Cardiac septum (tissue), 1 donor: Measurements from ENCODE around the gene TRIM52. TPM values are rescaled to one million over a fixed set of nuclear protein-coding genes. Genes with fewer than 3 reads are reported as not detected.
A peak's percentile ranks its signal among the peaks of the same experiment; 100 is the strongest.

Experiments
- DNase-seq: peaks from one replicate; pipeline ENCODE4 v3.0.0-alpha.2; 2020; ENCODE audit warnings: low spot score
- intact Hi-C: fragments of 100-400 bp; cut with DNase I; formaldehyde crosslinking; loops from one replicate; pipeline ENCODE4 v1.14.0; 2022
- total RNA-seq: library from RNA; stranded (reverse); fragmentation: NEBNext Ultra II Directional; extraction: Animal tissue kit (Norgen Biotek cat#: 25700); gene quantifications from one replicate; pipeline ENCODE4 v1.2.1, GENCODE V29; 2021
- donor health status: DM: no; HTN: no; CAD: no.

TRIM52 gene
- total RNA-seq, 1 donor from 2014 or later, result 9.1 TPM

- intact Hi-C loops, result no loop called here
- DNase-seq, result no peak
These were observed 25.1 kb downstream of the TRIM52 start for GRCh38 chr5:181235689-181236366.

DNA sequence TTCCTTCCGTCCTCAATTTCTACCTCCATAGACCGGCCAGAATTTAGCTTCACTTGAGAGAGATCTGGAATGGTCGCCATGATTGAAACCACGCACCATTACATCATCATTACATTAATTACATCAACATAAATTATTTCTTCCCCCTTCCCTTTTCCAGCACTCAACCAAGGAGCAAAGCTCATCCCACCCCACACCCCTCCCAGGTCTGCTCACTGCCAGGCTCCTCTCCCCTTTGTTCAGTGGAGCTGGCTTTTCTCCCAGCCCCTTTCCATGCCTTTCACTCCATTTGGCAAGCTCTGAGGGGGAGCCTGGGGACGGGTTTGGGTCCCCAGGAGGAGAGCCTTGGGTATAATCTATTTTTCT lies 25.6 kb downstream of the TRIM52 start:
- intact Hi-C loops, result no loop called here
- DNase-seq, result no peak

DNA sequence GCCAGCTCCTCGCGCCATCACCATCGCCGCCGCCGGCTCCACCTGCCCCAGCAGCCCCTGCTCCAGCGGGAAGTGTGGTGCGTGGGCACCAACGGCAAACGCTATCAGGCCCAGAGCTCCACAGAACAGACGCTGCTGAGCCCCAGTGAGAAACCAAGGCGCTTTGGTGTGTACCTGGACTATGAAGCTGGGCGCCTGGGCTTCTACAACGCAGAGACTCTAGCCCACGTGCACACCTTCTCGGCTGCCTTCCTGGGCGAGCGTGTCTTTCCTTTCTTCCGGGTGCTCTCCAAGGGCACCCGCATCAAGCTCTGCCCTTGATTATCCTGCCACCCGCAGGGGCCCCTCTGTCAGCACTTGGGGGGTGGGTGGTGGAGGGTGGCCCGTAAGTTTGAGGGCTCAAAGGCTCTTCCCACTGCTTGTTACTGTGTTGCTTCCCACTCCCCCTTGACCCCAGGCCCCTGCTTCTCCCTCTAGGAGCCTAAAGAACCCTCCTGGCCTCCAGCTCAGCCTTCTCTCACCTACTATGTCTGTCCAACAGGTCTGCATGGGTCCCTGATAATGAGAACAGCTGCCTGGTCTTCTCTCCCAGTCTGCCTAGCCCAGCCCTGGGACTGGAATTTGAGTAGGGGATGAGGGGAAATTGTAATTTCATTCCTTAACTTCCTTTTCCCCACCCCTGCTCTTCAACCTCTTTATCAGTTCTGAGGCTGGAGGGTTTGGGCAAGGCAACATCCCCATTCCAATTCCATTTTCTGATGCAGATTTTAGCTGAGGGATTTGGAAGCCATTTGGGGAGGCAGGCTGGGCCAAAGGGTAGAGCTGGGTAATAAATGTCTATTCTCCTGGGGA lies 26.3 kb downstream of the TRIM52 start:
- intact Hi-C loops, result no loop called here

DNA sequence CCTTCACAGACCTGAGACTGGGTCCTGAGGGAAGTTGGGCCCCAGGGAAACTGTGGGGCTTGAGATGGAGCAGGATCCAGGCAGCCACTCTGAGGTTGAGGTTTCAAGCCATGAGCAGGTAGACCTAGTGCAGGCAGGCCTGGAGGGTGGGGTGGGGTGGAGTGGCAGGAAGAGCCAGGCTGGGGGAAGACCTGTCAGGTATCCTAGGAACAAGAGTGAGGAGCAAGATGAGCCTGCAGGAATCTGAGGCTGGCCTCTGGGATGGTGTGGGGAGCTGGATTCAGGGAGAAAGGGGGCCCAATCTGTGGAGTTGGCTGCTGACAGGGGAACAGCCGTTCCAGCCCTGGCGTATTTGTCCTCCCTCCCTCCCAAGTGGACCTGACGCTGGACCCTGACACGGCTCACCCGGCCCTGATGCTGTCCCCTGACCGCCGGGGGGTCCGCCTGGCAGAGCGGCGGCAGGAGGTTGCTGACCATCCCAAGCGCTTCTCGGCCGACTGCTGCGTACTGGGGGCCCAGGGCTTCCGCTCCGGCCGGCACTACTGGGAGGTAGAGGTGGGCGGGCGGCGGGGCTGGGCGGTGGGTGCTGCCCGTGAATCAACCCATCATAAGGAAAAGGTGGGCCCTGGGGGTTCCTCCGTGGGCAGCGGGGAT lies 27.0 kb downstream of the TRIM52 start:
- DNase-seq, result no peak
- intact Hi-C loops, result no loop called here

More for the DNA sequence above, 26.3 kb downstream of the TRIM52 start:
- DNase-seq, result no peak

GRCh38 chr5:181233088-181233800 lies 27.7 kb downstream of the TRIM52 start:
- no peak for DNase-seq
- intact Hi-C loops, result no loop called here

GRCh38 chr5:181232593-181232992 lies 28.4 kb downstream of the TRIM52 start:
- no peak for DNase-seq
- intact Hi-C loops, result no loop called here

DNA sequence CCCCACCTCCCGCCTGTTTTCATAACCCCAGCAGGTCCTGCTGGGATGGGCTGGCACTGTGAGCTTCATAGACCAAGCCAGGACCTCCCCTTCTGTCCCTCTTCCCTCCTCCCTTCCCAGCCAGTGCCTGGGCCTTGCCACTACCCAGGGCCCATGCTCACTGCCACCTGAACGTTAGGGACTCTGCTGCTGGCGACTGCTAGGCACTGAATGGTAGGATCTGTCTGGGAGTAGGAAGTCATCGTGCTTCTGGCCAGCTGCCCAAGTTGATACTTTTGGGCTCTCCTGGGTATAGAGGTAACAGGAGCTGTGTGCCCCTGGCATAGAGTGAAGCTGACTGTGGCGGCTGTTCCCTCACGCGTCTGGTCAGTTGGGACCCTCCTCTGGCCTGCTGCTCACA lies 29.5 kb downstream of the TRIM52 start:
- no peak for DNase-seq
- intact Hi-C loops, result no loop called here

GRCh38 chr5:181230551-181230950 lies 30.4 kb downstream of the TRIM52 start:
- DNase-seq, result no peak
- intact Hi-C loops, result no loop called here

DNA sequence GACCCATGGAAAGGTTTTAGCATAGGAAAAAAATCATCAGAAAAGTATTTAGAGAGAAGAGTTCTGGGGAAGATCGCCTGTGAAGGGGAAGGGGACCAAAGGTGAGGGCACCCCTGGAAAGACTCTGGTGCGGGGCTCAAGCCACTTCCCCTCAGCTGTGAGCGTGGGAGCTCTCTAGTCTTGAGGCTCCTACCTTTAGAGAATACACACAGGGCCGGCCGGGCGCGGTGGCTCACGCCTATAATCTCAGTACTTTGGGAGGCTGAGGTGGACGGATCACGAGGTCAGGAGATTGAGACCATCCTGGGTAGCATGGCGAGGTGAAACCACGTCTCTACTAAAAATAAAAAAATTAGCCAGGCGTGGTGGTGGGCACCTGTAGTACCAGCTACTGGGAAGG lies 30.9 kb downstream of the TRIM52 start:
- no peak for DNase-seq
- intact Hi-C loops, result no loop called here

DNA sequence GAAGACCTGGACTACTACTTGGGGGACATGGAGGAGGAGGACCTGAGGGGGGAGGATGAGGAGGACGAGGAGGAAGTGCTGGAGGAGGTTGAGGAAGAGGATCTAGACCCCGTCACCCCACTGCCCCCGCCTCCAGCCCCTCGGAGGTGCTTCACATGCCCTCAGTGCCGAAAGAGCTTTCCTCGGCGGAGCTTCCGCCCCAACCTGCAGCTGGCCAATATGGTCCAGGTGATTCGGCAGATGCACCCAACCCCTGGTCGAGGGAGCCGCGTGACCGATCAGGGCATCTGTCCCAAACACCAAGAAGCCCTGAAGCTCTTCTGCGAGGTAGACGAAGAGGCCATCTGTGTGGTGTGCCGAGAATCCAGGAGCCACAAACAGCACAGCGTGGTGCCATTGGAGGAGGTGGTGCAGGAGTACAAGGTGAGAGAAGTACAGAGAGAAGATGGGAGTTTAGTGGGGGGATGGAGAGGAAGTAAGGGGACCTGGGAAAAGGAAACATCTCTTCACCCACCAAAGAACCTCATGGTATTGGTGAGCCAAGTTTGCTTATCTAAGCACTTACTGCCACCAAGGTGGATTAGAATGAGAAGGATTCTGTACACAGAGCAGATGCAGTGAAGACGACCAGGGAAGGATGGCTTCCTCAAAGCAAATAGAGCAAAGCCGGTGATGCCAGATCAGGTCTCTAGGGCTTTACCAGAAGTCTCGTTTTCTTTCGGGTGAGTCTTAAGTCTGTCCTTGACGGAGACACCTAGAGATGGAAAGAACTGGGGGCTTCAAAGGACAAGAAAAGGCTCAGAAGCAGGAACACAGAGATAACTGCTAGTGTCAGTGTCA lies 36.3 kb downstream of the TRIM52 start:
- no peak for DNase-seq
- intact Hi-C loops, result no loop called here

DNA sequence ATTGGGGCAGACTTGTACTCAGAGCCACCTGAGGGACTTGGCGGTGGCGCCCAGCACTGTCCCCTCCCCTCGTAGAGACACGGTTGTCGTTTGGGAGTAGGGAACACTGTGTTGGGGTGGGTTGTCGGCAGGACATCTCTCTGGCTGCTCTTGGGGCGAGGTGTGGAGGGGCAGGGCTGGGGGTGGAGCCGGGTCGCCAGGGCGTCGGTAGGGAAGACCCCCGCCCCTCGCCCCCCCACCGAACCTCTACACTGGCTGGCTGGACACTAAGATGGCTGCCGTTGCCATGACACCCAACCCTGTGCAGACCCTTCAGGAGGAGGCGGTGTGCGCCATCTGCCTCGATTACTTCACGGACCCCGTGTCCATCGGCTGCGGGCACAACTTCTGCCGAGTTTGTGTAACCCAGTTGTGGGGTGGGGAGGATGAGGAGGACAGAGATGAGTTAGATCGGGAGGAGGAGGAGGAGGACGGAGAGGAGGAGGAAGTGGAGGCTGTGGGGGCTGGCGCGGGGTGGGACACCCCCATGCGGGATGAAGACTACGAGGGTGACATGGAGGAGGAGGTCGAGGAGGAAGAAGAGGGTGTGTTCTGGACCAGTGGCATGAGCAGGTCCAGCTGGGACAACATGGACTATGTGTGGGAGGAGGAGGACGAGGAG lies 37.1 kb downstream of the TRIM52 start:
- intact Hi-C loops, result loop anchor here (1.0 kb wide), 2 partner anchors 20 to 37 kb away; partner anchors contain the start of gene TRIM52
- no peak for DNase-seq

DNA sequence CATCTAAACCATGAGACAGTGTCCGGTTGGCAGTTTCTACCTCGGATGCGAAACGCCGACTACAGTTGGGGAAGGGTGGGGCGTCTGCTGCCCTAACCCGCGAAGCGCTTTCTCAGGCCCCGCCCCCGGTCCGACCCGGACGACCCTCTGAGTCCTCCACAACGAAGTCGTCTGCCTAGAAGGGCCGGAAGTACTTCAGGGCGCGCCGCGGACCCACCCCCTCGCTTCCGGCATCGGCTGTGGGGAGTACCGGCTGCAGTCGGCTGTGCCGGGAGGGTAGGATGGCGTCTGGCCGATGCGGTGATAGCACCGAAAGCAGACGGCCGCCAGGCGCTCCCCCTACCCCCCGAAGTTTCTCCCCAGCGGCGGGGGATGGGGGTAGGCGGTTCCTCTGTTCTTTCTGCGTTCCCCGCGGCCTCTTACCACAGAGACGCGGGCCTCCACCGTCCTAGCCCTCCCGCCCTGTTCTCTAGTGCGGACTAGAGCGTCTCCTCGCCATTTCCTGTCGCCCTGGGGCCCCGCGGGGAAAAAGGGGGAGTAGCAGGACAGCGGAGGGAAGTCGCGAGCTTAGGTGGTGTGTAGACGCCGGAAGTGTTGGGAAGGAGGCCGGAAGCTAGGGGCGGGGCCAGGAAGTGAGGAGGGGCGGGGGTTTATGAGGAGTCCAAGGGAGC lies 37.8 kb downstream of the TRIM52 start, which contains the start of gene TRIM41:
Gene TRIM41, plus strand, starts transcription at position 224 of the 671 bp plus-strand sequence. CDS start 719 bp downstream, outside the sequence.
- intact Hi-C loops, result loop anchor here (1.0 kb wide), 2 partner anchors 21 to 38 kb away; partner anchors contain the start of gene TRIM52
- peak; percentile 99 for DNase-seq

DNA sequence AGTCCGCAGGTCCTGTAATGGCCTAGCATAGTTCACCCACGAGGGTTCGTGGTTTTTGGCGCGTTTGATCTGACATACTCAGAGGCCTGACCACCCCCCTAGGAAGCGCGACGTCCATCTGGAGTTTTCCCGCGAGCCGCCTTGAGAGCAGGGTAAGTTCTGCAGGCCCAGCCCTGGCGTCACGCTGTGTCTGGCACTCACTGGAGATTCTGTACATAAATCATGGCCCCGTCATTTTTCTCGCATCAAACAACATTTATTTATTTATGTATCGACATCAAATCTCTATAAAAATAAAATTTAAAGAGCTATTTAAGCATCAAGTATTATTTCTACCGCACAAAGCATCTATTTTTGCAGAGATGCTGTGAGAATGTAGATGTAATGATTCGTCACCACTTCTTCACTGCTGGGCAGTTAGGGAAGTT lies 38.3 kb downstream of the TRIM52 start:
- no peak for DNase-seq
- intact Hi-C loops, result loop anchor here (1.0 kb wide), 3 partner anchors 22 to 39 kb away; partner anchors contain the start of gene TRIM52

DNA sequence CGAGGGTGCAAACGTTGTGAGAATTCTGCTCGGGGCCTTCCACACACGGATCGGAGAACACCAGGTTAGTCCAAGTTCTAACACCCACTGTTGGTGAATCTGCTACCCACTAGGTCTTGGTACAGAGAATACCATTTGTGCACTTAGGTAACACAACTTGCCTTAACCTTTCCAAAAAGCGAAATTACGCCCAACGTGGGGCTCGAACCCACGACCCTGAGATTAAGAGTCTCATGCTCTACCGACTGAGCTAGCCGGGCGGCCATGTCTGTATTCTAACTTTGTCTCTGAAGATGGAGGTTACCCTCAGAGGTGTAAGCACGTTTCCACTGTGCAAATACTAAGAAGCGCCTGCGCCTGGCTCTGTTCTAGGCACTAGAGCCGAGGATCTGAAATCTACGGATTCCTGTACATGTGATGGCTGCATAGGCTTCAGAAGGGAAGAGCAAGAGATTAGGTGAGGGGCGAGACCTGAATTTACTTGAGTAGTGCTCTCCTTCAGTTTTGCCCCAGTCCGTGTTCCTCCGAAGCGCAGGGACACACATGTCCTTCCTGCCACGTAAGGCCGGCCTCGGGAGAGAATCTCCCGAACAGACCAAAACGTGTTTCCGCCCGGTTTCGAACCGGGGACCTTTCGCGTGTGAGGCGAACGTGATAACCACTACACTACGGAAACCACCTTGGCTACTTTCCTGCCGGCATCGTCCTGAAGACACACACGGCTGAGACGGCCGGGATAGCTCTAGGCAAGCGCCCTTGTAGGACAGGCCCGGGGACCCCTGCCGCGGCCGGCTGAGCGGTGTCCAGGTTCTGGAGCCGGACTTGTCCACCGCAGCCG lies 38.9 kb downstream of the TRIM52 start:
- DNase-seq, result peak; percentile 94
- intact Hi-C loops, result loop anchor here (1.0 kb wide), 1 partner anchor 31 kb away; no protein-coding TSS in a partner anchor

- intact Hi-C loops, result no loop called here
- no peak for DNase-seq
These were observed 39.7 kb downstream of the TRIM52 start for GRCh38 chr5:181221105-181221791.

- intact Hi-C loops, result no loop called here
- no peak for DNase-seq
These were observed 40.8 kb downstream of the TRIM52 start for GRCh38 chr5:181220178-181220515.
